GM04504 (cell line): ENCODE data around the gene PLA2G4D.

Experiments used
- DNase-seq: peaks from one replicate; pipeline ENCODE4 v3.0.0-alpha.2; 2012; ENCODE audit warnings: low read depth

Gene PLA2G4D

DNA sequence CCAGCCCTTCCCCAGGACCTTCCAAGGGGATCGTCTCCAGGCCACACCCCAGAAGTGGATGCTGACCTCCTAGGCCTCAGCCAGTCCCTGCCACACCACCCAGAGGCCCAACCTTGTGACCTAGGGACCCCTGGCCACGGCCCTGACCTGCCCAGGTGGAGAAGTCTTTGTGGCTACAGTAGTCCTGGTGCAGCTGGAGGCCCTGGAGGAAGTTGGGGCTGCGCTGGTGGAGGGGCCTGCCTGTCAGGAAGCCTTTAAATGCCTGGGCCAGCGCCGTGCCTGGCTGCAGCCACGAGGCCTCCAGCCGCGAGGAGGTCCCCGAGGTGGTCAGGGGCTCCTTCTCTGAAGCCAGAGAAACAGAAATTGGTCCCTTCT is 23.4 kb downstream of the PLA2G4D start:
- no peak for DNase-seq

DNA sequence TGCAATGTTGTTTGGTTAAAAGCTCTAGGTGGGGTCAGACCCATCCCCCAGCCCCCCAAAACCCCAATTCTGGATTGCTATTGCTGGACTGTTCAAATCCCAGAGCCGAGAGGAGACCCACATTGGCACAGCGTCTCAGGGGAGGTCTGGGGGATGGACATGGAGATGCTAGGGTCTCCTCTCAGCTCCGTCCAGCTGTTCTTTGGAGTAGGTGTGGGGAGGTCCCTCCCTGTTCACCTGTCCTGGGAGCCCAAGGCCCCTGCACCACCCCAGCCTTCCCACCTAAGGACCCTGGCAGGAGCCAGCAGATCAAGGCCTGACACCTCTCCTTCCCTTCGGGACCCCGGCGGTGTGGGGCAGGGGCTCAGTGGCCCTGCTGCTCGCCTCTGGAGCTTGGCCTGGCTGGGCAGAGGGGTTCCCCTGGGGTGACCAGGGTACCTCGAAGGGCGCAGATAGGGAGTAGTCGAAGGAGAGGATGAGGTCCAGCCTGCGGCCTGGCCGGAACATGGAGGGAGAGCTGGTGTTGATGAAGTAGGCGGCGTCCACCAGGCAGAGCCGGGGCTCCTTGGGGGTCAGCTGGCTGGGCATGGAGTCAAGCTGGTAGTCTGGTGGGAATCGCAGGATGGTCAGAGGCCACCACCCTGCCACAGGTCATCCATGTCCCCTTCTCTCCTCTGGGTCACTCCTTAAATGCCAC is 23.9 kb downstream of the PLA2G4D start:
- no peak for DNase-seq

DNA sequence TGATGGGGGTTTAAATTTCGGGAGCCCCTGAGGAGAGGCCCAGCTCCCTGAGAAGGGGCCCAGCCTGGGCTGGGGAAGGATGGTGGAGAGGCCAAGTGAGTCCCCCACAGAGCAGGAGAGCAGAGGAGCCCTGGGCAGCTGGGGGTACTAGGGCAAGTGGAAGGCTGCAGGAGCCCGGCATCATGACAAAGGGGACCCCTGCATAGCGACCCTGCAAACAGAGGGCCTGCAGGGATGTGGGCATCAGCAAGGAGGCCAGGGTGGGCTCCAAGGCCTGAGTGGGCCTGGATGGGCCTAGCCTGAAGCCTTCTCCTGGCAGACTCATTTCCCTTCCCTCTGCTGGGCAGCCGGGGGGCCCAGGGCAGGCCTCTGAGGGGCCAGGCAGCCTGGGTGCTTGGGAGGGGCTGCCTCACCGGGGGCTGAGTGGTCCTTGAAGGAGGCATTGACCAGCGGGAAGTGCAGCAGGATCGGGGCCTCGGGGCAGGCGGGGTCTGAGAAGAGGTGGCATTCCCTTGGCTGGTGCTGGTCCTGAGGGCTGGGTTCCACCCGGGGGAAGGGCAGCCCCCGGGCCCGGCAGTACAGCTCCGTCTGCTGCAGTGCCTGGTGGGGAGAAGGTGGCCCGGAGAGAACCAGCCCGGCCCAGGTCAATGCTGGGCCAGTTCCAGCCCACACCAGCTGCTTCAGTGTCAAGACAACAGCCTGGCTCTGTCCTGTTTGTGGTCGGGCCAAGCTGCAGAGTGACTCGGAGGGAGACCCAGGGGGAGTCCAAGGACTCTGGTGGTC is 24.7 kb downstream of the PLA2G4D start:
- no peak for DNase-seq

DNA sequence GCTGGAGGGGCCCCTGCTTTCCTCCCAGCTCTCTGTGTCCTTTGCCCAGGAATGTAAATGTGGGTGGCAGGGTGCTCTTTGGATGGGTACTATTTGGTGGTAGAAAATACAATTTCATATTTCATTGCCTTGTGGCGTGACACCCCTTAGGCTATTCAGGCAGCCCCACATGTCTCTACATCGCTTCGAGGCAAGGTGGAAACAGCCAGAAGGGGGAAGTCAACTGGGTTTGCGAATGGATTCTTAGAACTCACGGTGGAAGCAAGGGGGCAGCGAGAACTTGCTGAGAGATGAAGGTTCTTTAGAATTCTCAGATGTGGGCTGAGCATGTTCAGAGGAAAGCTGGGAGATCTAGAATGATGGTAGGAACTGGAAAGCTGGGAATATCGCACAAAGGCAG is 25.3 kb downstream of the PLA2G4D start:
- no peak for DNase-seq

DNA sequence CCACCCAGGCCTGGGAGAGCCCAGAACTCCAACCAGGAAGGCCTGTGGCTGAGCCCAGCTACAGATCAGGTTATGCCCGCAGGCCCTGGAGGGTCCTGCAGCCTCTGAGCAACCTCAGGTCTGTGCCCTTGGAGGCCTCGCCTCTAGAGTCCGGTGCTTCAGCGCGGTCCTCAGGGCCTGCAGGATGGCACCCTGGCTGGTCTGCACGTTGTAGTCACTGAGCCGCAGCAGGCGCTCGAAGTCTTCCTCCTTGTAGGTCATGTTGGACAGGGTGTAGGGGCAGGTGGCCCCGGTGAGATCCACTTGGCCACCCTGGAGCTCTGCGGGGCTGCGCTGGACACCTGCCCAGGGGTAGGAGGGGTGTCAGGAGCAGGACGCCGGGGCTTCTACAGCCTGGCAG is 25.8 kb downstream of the PLA2G4D start:
- no peak for DNase-seq

DNA sequence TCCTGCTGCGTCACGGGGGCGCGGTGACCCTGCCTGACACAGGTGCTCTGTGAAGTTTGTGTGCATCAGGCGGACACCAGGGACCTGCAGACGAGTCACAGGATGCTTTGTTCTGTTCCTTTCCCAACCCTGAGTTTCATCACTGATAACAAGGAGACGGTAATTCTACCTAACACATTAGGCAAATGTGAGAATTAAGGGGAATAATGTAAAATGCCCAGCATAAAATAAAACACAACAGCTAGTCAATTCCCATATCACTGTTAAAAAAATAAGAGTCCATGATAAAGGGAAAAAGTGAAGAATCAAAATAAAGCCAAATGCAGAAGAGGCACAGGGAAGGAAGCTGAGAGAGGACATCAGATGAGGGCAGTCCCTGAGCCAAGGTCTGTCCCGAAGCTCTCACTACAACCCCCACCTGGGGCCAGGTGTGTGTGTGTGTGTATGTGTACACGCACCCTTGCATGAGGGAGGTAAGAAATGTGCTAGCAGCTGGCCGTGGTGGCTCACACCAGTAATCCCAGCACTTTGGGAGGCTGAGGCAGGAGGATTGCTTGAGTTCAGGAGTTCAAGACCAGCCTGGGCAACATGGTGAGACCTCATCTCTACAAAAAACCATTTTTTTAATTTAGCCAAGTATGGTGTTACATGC is 27.5 kb downstream of the PLA2G4D start:
- no peak for DNase-seq

DNA sequence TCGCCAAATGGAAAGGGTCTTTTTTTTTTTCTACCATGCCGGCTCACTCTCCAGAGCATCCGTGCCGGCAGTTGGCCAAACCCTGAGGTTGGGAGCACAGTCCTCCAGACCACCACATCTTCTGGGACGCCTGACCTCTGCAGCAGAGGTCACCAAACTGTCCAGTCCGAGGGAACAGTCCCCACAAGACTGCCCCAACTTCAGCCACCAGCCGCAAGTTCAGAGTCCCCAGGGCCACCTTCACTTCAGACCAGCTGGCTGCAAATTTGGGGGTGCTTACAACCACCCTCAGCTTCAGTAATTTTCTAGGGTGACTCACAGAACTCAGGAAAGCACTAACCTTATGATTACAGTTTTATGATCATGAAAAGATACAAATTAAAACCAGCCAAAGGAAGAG is 28.9 kb downstream of the PLA2G4D start:
- DNase-seq, result no peak

DNA sequence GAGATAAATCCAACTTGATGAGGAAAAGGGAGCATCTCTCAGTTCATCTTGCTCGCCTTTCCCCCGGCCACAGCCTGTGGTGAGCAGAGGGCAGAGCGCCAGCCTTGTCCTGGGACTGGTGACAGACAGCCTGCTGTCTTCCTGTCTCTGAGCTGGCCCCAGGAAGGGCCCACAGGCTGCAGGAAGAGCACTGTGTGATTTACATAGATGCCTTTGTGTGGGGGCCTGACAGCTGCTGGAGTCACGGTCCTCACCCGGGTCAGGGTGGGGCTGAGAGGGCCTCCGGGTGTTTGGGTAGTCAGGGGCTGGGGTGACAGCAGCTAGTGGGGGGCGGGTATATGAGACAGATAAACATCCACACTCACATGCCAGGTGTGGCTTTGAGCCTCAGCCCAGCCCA is 29.3 kb downstream of the PLA2G4D start:
- no peak for DNase-seq

DNA sequence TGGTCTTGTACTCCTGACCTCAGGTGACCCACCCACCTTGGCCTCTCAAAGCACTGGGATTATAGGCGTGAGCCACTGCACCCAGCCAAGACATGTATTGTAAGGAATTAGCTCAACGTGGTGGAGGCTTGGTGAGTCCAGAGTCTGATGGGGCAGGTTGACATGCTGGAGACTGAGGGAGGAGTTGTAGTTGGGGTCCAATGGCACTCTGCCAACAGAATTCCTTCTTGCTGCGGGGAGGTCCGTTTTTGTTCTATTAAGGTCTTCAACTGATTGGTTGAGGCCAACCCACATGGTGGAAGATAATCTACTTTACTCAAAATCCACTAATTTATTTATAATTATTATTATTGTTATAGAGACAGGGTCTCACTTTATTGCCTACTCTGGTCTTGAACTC is 30.1 kb downstream of the PLA2G4D start:
- DNase-seq, result no peak

DNA sequence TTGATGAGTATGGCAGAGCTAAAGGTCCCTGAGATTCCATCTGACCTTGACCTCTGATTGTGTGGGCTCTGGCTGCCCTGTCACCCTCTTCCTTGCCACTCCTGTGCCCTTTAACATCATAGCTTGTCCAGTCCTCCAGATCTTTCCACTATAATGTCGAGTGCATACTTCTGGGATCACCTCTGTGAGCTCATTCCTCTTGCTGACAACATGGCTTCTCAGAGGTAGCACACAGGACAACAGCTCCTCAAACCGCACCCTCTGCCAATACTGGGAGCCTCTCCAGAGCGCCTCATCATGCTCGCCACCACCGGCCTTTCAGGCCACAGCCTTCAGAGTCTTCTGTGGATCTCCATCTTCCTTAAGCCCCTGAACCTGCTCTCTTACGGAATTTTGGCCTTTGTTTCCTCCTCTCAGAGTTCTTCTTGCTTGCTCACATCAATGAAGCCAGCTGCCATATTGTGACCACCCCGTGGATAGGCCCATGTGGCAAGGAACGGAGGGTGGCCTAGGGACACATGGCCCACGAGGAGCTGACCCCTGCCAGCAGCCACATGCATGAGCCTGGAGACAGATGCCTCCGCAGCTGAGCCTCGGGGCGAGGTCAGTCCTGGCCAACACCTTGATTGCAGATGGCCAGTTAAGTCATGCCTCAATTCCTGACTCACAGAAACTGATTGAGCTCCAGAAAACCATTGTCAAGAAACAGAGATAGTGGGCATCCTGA is 31.1 kb downstream of the PLA2G4D start:
- DNase-seq, result no peak

DNA sequence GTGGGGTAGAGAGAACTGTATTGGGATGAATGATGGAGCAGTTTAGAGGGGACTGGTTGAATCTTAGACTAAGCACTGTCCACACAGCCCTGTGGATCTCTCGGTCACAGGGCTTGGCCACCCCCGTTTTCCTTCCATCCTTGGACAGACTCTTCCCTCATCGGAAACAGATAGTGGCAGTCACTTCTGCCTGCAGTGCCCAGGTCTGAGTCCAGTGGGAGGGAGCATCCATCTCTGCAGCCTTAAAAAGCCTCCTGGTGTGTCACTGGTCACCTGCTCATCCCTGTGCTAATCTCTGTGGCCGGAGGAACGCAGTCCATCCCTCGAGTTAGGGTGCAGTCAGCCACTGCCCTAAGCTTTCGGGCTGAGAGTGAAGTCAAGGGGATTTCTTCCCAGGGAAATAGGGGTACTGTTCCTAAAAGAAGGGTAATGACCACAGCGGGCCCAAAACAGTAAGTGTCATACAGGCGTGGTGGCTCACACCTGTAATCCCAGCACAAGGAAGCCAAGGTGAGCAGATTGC is 32.0 kb downstream of the PLA2G4D start:
- DNase-seq, result no peak

DNA sequence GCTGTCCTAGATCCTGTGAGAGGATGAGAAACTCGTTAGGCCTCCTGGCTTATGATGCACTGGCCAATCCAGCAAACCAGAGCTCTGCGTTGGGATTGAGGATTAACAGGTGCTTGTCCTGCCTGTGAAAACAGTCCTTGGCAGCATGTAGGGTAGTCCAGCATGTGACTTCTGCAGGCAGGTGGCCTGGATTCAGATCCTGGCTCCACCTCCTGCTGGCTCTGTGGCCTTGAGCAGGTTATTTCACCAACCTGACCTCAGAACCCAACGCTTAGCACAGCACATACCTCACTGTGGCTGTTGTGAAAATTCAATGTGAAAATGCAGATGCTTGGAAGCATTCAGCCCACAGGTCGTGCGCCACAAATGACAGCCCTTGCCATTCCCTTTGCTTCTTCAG is 33.6 kb downstream of the PLA2G4D start:
- no peak for DNase-seq

DNA sequence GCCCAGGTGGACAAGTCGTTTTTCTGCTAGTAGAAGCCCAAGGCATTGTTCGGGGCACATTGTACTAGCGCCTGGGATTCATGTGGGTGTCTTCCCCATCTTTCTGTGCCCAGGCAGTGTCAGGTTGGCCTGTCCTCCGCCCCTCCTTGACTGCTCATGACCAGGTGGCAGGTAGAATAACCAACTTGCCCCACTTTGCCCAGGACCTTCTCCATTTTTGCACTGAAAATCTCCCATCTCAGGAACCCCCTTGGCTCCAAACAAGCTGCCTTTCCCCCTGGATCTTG is 33.9 kb downstream of the PLA2G4D start:
- no peak for DNase-seq

DNA sequence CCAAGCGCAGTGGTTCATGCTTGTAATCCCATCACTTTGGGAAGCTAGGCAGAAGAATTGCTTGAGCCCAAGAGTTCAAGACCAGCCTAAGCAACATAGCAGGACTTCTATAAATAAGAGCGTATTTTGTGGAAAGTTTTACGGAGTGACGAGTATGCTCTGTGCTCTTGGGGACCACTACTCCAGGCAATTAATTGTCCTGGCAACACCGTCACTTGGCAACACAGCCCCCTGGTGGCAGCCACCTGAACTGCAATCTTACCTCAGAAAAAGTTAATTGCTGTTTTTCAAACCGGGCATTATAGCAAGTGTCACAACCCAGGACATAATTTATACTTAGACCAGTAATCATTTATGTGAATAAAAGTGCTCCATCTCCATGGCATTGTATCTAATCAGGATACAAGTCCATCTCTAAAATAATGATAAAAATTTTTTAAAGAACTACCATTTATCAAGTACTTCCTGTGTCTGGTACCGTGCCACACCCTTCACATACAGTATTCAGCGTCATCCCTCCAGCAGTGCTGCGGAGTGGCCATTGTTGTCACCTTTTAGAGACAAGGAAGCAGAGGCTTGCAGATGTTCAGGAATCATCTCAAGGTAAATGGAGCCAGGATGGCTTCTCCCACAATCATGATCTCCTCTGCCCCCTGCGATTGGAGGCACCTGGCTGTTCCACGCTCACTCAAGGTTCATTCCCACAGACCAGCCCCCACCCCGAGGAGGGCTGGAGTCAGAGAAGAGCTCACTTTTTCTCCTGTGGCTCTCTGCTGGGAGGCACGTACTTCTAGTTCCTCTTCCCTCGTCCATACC is 34.5 kb downstream of the PLA2G4D start:
- DNase-seq, result no peak

DNA sequence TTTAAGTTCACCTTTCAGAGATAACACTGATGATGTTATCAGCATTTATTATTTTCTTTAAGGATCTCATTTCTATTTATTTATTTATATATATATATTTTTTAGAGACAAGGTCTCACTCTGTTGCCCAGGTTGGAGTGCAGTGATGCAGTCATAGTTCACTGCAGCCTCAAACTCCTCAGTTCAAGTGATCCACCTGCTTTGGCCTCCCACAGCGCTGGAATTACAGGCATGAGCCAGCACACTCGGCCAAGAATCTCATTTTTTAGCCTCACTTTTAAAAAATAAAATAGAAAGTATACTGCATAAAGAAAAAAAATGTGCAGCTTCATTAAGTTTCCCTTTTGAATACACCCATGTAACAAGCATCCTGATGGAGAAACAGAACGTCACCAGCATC is 35.6 kb downstream of the PLA2G4D start:
- no peak for DNase-seq

DNA sequence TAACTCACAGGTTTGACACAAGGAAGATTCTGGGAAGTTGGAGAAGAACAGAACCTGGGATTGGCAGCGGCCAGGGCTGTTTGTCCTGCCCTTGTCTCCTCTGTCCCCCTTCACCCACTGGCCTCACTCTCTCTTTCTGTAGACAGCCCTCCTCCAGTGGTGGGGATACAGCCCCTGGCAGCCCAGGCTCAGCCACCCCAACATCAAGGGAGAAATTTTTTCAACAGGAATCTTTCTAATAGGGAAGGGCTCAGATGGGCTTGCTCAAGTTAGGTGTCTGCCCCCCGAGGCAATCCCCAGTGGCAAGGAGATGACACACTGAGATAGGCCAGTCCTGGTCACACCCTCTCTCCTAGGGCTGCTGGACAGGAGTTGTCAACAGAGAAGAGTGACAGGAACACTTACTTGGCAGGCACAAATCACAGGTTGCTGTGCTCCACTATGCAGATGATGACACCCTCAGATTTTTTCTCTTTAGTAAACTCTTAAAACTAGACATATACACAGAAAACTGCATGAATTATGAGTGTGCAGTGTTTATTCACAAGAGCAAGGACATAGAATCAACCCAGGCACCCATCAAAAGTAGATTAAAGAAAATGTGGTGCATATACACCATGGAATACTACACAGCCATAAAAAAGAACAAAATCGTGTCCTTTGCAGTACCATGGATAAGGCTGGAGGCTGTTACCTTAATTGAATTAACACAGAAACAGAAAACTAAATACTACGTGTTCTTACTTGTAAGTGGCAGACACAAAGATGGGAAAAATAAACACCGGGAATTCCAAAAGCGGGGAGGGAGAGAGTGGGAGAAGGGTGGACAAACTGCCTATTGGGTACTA is 36.3 kb downstream of the PLA2G4D start:
- DNase-seq, result no peak

DNA sequence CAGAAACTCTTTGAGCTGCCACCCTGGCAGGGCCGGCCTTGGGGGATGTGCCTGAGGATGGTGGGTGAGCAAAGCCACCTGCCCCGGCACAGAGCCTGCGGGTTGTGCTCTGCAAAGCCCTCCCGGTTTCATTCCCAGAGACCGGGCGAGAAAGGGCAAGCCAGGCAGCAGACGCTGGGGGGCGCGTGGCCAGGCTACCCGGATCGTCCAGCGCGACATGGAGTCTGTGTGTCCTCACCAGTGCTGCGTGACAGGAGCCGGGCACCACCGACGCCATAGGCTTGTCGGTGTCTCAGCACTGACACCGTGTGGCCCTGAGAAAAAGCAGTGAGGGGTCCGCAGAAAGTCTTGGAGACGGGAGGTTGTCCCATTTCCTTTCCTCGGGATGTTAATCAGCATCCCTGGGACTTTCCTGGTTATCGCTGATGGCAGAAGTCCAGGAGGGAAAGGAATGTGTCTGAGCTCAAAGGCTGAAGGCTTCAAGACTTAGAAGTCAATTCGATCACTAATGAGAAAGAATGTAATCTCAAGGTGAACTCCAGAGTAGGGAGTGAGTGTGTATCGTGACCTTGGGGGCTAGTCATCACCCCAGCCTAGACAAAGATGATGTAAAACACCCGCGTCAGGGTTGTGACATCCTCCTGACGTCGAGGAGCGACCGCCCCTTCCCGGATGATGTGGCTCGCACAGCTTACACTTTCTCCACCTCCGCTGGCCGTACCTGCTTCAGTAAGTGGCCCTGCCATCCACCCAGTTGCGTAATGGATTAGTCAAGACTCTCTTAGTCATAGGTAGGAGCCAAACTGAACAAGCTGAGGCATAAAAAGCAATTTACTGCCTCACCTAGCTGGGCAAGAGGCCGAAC is 37.2 kb downstream of the PLA2G4D start:
- DNase-seq, result no peak

DNA sequence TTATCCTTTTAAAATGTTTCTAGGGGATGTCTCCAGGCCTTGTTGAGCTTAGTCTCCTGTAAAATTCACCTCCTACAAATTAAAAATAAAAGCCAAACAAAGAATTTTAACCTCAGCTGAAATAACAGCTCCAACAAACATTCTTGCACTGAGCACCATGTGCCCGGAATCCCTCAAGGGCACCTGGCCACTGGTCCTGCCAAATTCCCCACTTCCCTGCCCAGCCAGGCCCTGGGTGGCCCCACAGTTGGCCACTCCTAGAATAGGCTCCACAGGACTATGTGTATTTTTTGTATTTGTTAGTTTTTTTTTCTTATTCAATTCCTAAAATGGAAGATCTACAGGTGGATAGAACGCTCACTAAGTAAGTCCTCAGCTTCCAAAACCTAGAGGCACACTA is 40.4 kb downstream of the PLA2G4D start:
- no peak for DNase-seq

DNA sequence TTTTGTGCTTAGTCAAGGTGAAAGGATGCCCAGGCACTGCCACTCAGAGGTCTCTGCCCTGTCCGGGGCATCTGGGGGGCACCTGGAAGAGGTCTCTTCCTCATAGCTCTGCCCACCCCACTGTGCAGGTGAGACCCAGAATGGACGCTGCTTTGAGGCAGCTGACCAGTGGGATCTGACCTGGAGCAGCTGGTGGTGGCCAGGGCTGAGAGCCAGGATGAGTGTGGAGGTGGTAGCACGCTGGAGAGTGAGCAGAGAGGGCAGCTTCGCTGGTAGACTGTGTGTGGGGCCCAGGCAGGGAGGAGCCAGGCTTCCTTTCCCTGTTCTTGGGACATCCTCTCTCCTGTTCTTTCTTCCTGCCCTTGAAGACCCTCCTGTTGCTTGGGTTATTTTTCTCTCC is 41.4 kb downstream of the PLA2G4D start:
- no peak for DNase-seq
